HG02981 (cell line): ENCODE results near the gene TMPRSS5.
"Not testable (repeated sequence)": the region's sequence is repeated elsewhere in the genome, so short reads cannot be mapped to it uniquely, and the experiment has no call there.

Source experiments
- ATAC-seq: cut with Tn5 transposase; IDR thresholded peaks from one replicate; pipeline ENCODE4 v1.9.1; 2021; ENCODE audit warnings: mild to moderate bottlenecking, moderate library complexity; ENCODE audit not compliant: unreplicated experiment

The TMPRSS5 gene

DNA sequence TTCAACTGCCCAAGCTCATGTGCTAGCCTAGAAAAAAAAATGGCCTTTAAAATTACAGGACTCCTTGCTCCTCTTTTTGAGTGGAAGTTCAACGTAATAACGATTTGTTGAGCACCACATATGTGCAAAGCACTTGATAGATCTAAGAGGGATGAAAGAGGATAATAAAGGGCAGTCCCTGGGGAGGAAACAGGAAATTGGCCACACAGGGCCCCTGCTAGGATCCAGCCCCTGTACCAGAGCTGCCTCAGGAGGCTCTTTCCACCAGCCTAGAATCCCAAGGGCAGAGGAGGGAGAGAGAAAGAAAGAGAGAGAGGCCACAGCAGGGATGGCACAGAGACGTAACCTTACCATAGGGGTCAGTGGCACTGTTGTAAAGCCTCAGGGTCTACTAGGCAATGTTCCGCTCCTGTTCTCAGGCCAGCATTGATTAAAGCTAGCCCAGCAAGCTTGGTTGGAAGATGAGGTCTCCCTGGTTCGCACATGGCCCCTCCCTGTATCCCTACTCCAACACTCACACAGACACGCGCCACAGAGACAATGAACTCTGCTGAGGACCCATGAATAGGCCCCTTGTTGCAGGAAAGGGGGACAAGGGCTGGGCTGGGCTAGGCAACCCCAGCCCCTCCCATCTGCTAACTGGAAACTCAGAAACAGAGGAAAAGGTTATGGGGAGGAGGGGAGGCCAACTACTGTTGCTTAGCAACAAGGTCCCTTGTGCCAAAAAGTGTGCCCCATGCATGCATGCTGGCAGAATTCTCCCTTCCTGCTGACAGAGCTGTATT is at the start of gene TMPRSS5:
Gene TMPRSS5 (minus strand): TSS at position 438 of the 785 bp plus-strand sequence. CDS start 84 bp downstream, at position 354.
- ATAC-seq: no peak

DNA sequence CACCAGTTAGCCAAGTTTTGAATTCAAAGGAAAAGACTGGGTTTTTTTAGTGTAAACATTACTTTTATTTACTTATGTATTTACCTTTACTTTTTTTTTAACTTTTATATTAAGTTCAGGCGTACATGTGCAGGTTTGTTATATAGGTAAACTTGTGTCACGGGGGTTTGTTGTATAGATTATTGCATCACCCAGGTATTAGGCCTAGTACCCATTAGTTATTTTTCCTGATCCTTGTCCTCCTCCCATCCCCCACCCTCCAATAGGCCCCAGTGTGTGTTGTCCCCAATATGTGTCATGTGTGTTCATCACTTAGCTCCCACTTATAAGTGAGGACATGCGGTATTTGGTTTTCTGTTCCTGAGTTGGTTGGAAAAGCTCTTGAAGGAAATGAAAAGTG is 46.8 kb upstream of the TMPRSS5 start:
- ATAC-seq: no peak

DNA sequence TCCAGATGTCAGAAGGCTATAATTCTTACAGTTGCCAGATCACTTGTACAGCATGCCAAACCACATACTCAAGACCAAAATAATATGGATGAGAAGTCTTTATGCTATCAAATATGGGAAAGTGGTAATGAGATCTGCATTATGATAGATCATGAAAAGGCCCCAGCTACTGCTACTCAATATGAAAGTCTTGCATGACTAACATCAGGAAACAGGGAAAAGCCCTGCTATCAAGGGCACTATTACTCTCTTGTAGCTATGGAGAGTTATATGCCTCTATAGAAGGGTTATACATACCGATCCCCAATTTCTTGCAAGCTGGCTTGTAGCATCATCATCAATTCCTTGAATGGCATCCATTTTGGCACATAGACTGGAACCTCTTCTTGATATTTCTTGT is 30.2 kb upstream of the TMPRSS5 start:
- no peak for ATAC-seq

DNA sequence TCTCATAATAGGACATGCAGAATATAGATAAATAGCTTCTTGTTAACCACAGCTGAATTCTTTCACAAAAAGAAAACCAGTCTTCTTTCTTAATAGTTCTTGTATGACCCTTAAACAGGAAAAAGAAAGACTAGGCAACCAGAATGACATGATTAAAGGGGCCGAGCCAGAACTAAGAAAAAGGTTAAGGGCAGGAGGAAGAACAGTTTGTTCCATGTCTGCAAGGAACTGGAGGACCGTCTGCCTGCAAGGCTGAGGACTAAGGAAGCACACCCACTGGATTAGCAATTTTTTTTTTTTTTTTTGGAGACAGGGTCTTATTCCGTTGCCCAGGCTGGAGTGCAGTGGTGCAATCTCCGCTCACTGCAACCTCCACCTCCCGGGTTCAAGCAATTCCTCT is 26.0 kb upstream of the TMPRSS5 start:
- no peak for ATAC-seq

DNA sequence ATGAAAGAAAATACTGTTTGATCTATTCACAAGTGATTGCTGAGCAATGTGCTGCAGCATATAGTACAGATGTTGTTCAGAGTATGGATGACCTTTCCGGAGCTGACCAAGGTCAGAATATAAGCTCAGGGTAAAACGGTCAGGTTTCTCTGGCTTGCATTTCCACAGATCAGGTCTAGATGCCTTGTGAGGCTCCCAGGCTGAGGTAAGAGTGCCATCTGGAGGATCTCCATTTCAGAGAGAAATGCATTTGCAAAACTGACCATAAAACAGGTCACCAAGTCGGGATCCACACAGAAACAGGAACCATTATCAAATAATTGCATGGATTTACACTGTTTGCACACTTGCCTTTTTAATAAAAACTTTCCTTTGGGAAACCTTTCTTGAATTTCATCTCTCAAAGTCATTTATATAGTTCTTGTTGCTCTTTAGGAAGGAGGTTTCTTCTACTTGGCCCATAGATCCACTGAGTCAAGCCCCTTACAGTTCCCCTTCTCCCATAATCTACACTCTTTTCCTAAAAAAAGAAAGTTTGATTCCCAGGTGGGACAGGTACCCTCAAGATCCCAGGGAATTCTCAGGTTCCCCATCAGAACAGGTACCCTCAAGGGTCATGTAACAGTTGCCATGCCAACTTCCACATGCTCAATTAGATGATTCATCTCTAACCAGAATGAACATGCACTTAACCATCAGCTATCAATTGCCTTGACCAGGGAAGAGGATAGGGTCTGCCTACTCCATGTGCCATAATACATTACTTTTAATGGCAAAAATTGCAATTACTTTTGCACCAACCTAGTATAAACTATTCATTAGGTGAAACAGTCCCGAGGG is 25.0 kb upstream of the TMPRSS5 start:
- ATAC-seq: no peak

DNA sequence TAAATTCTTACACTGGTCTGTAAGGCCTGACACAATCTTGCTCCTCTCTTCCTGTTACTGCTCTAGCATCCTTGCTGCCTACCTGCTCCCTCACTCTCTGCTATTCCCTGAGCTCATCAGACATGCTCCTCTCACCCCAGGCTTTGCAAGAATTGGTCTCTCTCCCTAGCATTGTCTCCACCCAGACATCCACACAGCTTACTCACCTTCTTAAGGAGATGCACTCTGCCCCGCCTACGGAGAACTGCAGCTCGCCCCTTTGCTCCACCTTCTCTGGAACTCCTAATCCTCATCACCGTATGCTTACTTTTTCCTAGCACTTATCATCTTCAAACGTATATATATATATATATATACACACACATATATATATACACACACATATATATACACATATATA is 23.3 kb upstream of the TMPRSS5 start:
- no peak for ATAC-seq

DNA sequence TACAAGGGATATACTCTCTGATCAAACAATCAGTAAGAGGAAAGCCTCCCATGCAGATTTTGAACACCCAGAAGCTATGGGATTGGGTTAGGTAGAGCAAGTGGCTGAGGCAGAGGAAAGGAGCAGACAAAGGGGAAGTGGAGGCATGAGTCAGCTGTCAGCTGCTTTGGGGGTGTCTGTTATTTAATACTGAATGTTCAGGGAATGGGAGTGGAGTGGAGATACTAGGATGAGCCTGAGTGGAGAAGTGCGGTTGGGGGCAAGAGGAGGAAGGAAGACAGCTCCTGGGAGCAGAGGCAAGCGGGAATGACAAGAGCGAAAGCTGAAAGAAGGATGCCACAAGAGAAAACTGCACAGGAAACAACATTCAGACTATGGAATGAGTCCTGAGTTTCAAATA is 22.7 kb upstream of the TMPRSS5 start:
- ATAC-seq: no peak

DNA sequence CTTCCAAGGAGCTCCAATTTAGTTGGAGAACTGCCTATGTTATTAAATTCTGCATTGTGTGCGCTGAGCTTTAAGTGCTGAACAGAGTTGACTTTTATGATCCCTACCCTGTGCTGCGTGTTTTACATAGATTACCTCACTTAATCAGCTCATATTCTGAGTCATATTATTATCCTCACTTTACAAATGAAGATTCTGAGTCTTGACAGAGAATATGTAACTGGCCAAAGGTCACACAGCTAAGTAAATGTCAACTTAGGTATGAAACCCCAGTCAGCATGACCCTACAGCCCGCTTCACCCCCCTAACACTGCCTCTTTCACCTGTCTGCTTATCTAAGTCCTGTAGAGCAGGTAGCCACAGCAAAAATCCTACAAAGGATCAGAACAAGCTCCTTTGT is 19.8 kb upstream of the TMPRSS5 start:
- no peak for ATAC-seq

DNA sequence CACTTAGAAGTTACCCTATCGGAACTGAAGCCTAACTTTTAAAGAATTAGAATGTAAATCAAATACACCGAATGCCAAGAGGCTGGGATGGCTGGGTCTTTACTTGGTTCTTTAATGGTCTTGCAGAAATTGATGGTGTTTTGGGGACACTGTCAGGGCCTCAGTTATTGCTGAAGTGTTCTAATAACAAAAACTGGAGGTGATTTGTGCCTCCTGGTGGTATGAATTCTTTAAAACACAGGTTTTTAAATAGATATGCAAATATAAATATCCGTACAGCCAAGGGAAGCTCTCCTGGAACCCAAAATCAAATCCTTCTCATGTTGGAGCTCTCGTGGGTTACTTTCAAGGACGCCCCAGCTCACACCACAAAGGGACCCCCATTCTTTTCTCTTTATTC is 19.3 kb upstream of the TMPRSS5 start:
- ATAC-seq: no peak

DNA sequence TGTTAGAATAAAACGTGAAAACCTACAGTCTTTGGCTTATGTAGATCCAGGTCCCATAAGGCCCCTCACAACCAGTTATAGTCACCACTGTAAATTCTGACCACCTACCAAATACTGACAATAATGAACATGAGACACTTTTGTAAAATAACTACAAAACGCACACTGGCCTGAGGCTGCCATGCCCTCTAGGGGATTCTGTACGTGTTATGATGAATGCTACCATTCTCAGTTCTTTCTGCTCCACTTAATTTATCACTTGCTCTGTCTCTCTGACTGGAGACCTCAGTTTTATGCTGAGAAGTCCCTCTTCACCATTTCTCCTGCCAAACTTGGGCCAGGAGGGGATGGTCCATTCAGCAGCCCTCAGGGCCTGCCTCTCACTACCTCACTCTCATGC is 18.7 kb upstream of the TMPRSS5 start:
- no peak for ATAC-seq

DNA sequence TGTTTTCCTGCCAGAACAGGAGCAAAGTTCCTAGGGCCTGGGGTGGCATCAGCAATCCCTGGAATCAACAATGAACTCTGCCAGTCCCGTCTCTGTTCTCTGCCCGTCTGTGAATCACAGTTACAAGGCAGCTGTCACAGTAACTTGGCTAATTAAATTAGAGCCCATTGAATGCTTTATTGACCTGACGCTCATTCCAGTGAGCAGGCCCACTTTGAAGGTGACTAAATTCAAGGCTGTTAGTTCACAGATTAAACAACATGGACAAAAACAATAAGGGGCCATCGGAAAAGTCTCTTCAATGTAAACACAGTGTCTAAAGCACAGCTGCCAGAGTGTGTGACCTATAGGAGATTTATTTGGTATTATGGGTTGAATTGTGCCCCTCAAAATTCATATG is 17.7 kb upstream of the TMPRSS5 start:
- ATAC-seq: no peak

DNA sequence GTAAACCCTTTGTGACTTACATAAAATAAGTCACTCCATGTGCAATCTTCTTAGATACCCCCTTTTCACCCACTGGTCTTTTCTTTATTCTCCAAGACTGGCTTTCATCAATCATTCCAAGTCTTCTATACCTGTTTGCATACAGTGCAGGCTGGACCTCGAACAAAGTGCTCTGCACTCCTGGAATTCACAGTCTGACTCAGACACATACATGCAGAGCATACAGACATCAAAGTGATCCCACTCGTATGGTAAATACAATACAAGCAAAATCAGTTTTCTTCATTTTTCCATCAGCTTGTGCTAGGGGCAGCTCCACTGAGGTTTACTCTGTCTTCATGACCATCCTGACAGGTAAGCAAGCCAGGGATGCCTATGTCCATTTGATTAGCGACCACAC is 16.8 kb upstream of the TMPRSS5 start:
- no peak for ATAC-seq

DNA sequence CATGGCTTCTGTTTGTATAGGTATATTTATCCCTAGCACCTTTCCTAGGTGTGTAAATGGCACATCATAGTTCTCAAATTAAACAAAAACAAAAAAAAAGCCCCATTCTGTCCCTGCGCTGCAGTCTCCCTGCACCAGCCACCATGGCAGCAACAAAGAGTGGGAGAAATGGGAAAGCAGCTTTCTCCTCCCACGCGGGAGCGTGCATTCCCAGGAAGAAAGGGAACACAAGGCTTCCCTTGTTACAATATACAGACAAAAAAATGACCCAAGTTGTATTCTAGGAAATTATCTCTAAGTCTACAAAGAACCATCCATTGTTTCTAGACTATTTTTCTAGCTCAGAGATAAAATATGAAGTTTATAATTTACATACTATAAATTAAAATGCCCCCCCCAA is 16.1 kb upstream of the TMPRSS5 start:
- ATAC-seq: no peak

DNA sequence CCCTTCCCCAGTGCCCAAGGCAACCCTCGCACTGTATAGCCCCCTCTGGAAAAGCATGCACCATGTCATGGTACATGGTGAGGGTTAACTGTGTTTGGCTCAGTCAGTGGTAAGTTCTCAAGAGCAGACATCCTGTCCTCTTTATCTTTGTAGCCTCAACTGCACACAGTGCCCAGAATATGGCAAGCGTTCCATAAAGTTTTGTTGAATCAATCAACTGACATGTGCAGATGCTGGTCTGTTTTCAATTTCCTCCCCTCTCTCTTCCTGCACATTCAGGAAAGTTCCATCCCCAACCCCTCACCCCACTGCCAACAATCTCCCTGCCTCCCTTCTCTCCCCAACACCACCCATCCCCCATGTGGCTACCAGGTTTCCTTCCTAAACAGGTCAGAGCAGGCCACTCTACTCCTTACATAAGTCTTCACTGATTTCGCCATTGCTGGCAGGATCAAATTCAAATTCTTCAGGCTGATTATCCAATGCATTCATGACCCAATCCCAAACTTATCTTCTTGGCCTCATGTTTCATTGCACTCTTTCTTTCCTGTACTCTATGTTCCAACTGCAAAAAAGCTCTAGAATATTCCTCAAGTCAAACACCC is 15.5 kb upstream of the TMPRSS5 start:
- ATAC-seq: no peak

DNA sequence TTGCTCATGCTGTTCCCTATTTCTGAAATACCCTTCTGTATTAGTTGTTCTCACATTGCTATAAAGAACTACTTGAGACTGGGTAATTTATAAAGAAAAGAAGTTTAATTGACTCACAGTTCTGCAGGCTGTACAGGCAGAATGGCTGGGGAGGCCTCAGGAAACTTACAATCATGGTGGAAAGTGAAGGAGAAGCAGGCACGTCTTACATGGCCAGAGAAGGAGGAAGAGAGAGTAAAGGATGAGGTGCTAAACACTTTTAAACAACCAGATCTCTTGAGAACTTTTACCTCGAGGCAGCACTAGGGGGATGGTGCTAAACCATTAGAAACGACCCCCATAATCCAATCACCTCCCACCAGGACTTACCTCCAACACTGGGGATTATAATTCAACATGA is 14.4 kb upstream of the TMPRSS5 start:
- ATAC-seq: not testable (repeated sequence)

DNA sequence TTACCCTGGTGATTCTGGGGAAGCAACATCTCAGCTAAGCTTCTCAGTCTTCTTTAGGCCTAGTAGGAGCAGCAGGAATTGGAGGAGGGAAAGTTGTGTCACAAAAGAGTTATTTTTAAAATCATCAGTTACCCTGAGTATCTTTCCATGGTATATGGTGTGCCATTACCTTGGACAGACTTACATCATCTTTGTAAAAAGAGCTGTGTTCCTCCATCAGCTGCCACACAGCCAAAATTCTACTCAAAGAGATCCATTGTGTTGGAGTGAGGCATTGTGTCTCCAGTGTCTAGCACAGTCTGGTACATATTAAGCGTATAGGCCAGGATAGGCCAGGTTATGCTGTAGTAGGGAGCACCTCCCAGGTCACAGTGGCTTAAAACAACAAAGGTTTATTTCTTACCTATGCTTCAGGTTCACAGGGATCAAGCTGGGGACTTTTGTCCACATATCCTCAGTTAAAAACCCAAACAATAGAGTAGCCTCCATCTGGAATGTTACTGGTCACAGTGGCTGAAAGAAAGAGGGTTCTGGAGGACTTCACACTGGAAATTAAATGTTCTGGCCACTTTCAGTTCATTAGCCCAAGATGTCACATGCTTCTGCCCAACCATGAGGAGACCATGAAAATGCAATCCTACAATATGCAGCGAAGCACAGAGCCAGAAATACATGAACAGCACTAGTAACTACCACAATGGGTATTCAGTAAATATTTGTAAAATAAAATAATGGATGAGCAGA is 9.9 kb upstream of the TMPRSS5 start:
- no peak for ATAC-seq

DNA sequence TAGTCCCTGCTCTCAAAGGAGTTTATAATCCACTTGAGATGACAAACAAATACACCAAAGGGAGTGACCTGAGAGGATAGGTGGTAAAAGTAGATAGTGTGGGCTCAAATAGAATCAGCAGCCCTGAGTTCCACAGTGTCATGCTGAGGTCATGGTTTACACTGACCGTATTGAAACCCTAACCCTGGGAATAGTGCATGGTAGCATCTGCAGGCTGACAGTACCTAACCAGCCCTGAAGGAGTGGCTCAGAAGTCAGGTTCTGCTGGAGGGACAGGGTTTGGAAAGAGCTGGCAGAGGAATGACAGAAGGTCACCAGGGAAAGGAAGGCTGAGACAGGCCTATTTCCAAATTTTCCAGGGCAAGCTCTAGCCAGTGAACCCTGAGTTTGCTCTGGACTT is 9.2 kb upstream of the TMPRSS5 start:
- ATAC-seq: no peak

DNA sequence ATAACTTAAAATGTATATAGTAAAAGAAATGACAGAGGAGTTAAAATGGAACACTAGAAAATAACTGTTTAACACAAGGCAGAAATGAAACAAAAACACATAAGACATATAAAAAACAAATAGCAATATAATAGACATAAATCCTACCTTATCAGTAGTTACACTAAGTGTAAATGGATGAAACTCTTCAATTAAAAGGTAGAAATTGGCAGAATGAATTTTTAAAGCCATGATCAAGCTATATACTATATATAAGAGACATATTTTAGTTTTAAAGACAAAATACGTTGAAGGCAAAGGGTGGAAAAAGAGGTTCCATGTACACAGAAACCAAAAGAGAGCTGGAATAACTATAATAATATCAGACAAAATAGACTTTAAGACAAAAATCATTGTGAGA is 4.9 kb upstream of the TMPRSS5 start:
- ATAC-seq: no peak

DNA sequence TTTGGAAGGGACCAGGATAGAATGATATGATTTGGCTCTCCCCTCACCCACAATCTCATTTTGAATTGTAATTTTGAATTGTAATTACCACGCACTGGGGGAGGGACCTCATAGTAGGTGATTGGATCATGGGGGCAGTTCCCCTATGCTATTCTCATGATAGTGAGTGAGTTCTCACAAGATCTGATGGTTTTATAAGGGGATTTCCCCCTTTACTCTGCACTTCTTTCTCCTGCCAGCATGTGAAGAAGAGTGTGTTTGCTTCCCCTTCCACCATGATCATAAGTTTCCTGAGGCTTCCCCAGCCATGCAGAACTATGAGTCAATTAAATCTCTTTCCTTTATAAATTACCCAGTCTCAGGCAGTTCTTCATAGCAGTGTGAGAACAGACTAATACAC is 2.6 kb downstream of the TMPRSS5 start:
- ATAC-seq: not testable (repeated sequence)

DNA sequence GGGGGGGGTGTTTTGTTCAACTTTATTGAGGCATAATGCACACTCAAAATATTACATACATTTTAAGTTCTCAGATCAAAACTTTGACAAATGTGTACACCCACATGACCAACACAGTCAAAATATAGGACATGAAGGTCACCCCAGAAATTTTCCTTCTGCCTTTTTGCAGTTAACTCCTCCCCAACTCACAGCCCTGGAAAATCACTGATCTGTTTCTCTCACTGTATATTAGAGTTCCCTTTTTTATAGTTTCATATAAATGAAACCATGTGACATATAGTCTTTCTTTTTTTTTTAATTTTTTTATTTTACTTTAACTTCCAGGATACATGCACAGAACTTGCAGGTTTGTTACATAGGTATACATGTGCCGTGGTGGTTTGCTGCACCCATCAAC is 4.6 kb downstream of the TMPRSS5 start:
- ATAC-seq: no peak

DNA sequence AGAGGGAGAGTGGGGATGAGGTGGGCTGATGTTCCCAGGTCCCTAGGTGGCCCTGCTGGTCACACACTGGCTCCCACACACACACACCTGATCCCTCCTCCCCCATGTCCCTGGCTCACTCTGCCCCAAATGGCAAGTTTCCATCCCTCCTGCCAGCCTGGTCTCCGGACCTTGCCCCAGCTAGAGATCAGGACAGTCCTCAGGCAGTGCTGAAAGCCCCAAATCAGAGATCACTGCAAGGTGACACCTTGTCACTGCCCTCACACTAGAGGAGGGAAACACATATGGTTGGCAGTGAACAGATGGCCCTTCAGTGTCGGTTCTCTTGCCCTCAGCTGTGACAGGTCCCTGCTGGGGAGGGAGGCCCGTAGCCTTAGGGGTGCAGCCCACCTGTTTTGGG is 7.6 kb downstream of the TMPRSS5 start:
- ATAC-seq: no peak
